ENCODE measurements around the gene AFG1L.
"Not testable (repeated sequence)": the region's sequence is repeated elsewhere in the genome, so short reads cannot be mapped to it uniquely, and the experiment has no call there.

AFG1L gene

GRCh38 chr6:108294727-108295625 is at the start of gene AFG1L:
Gene AFG1L, plus strand, starts transcription at chr6:108295054. Its CDS starts 26 bp downstream, at chr6:108295080.
- Mint-ChIP-seq H3K27ac (ENCODE audit: low read depth) (peak within 1 kb of the TSS; percentile 98), H3K36me3 (ENCODE audit: insufficient read depth) (peaks cover 7% of the 10 kb centered on the region), H3K9me3 (no peaks in the 10 kb centered on the region), H3K4me1 (peaks cover 12% of the 10 kb centered on the region), H3K27me3 (no peaks in the 10 kb centered on the region), H3K4me3 (peak within 1 kb of the TSS; percentile 96)
- ATAC-seq (replicated peaks; ENCODE audit: extremely low read depth, poor library complexity, severe bottlenecking), result peak; percentile 95
- peak; percentile 81 to 82 for DNase-seq (ENCODE audit: low spot score in 2 of 2)

- H3K9me3 Mint-ChIP-seq; DNase-seq (ENCODE audit: low spot score in 2 of 2); H3K27me3 Mint-ChIP-seq; ATAC-seq (replicated peaks; ENCODE audit: extremely low read depth, poor library complexity, severe bottlenecking); H3K36me3 Mint-ChIP-seq (ENCODE audit: insufficient read depth); H3K4me3 Mint-ChIP-seq; H3K27ac Mint-ChIP-seq (ENCODE audit: low read depth): not testable (repeated sequence)
- H3K4me1 Mint-ChIP-seq, result peaks cover 39% of the 10 kb centered on the region
These were observed 49.8 kb upstream of the AFG1L start for GRCh38 chr6:108245095-108245494.

GRCh38 chr6:108247965-108248536 is 46.8 kb upstream of the AFG1L start:
- no peak for DNase-seq (ENCODE audit: low spot score in 2 of 2)
- Mint-ChIP-seq H3K36me3 (ENCODE audit: insufficient read depth) (peaks cover 15% of the 10 kb centered on the region), H3K27ac (ENCODE audit: low read depth) (no peak overlapping the region), H3K4me1 (peaks cover 51% of the 10 kb centered on the region), H3K27me3 (no peaks in the 10 kb centered on the region), H3K9me3 (no peaks in the 10 kb centered on the region), H3K4me3 (no peak overlapping the region)
- no peak for ATAC-seq (replicated peaks; ENCODE audit: extremely low read depth, poor library complexity, severe bottlenecking)

GRCh38 chr6:108250240-108250866 is 44.5 kb upstream of the AFG1L start:
- no peaks in the 10 kb centered on the region for H3K27me3 Mint-ChIP-seq
- H3K9me3 Mint-ChIP-seq, result no peaks in the 10 kb centered on the region
- H3K4me3 Mint-ChIP-seq, result no peak overlapping the region
- no peak for ATAC-seq (replicated peaks; ENCODE audit: extremely low read depth, poor library complexity, severe bottlenecking)
- H3K36me3 Mint-ChIP-seq (ENCODE audit: insufficient read depth), result peaks cover 17% of the 10 kb centered on the region
- peaks cover 65% of the 10 kb centered on the region for H3K4me1 Mint-ChIP-seq
- no peak for DNase-seq (ENCODE audit: low spot score in 2 of 2)
- no peak overlapping the region for H3K27ac Mint-ChIP-seq (ENCODE audit: low read depth)

GRCh38 chr6:108251252-108251651 is 43.6 kb upstream of the AFG1L start:
- peaks cover 15% of the 10 kb centered on the region for H3K36me3 Mint-ChIP-seq (ENCODE audit: insufficient read depth)
- no peaks in the 10 kb centered on the region for H3K9me3 Mint-ChIP-seq
- H3K4me3 Mint-ChIP-seq, result no peak overlapping the region
- ATAC-seq (replicated peaks; ENCODE audit: extremely low read depth, poor library complexity, severe bottlenecking) (no peak), DNase-seq (ENCODE audit: low spot score in 2 of 2) (no peak)
- H3K27ac Mint-ChIP-seq (ENCODE audit: low read depth), result no peak overlapping the region
- H3K4me1 Mint-ChIP-seq, result peaks cover 65% of the 10 kb centered on the region
- no peaks in the 10 kb centered on the region for H3K27me3 Mint-ChIP-seq

GRCh38 chr6:108252055-108252454 is 42.8 kb upstream of the AFG1L start:
- ATAC-seq (replicated peaks; ENCODE audit: extremely low read depth, poor library complexity, severe bottlenecking) (no peak), DNase-seq (ENCODE audit: low spot score in 2 of 2) (no peak)
- H3K27me3 Mint-ChIP-seq, result no peaks in the 10 kb centered on the region
- H3K4me3 Mint-ChIP-seq, result no peak overlapping the region
- peaks cover 20% of the 10 kb centered on the region for H3K36me3 Mint-ChIP-seq (ENCODE audit: insufficient read depth)
- H3K9me3 Mint-ChIP-seq, result no peaks in the 10 kb centered on the region
- H3K4me1 Mint-ChIP-seq, result peaks cover 68% of the 10 kb centered on the region
- no peak overlapping the region for H3K27ac Mint-ChIP-seq (ENCODE audit: low read depth)

- DNase-seq (ENCODE audit: low spot score in 2 of 2), result no peak
- H3K4me3 Mint-ChIP-seq, result no peak overlapping the region
- H3K36me3 Mint-ChIP-seq (ENCODE audit: insufficient read depth), result peaks cover 17% of the 10 kb centered on the region
- no peaks in the 10 kb centered on the region for H3K27me3 Mint-ChIP-seq
- peaks cover 65% of the 10 kb centered on the region for H3K4me1 Mint-ChIP-seq
- H3K9me3 Mint-ChIP-seq, result no peaks in the 10 kb centered on the region
- no peak overlapping the region for H3K27ac Mint-ChIP-seq (ENCODE audit: low read depth)
- ATAC-seq (replicated peaks; ENCODE audit: extremely low read depth, poor library complexity, severe bottlenecking), result no peak
These were observed 41.6 kb upstream of the AFG1L start for GRCh38 chr6:108253241-108253640.

- H3K27me3 Mint-ChIP-seq, result no peaks in the 10 kb centered on the region
- ATAC-seq (replicated peaks; ENCODE audit: extremely low read depth, poor library complexity, severe bottlenecking) (no peak), DNase-seq (ENCODE audit: low spot score in 2 of 2) (no peak)
- peaks cover 17% of the 10 kb centered on the region for H3K36me3 Mint-ChIP-seq (ENCODE audit: insufficient read depth)
- H3K4me3 Mint-ChIP-seq, result no peak overlapping the region
- no peaks in the 10 kb centered on the region for H3K9me3 Mint-ChIP-seq
- peak overlapping the region; percentile 11 for H3K27ac Mint-ChIP-seq (ENCODE audit: low read depth)
- peaks cover 70% of the 10 kb centered on the region for H3K4me1 Mint-ChIP-seq
These were observed 40.1 kb upstream of the AFG1L start for GRCh38 chr6:108254433-108255410.

GRCh38 chr6:108260126-108260808 is 34.6 kb upstream of the AFG1L start:
- peak overlapping the region; percentile 94 for H3K27ac Mint-ChIP-seq (ENCODE audit: low read depth)
- H3K4me1 Mint-ChIP-seq, result peaks cover 23% of the 10 kb centered on the region
- no peaks in the 10 kb centered on the region for H3K9me3 Mint-ChIP-seq
- H3K36me3 Mint-ChIP-seq (ENCODE audit: insufficient read depth), result peaks cover 17% of the 10 kb centered on the region
- ATAC-seq (replicated peaks; ENCODE audit: extremely low read depth, poor library complexity, severe bottlenecking) (peak; percentile 3), DNase-seq (ENCODE audit: low spot score in 2 of 2) (peak in 1 of 2 donors; percentile 15)
- no peaks in the 10 kb centered on the region for H3K27me3 Mint-ChIP-seq
- peak overlapping the region; percentile 86 for H3K4me3 Mint-ChIP-seq

- Mint-ChIP-seq H3K36me3 (ENCODE audit: insufficient read depth) (peaks cover 17% of the 10 kb centered on the region), H3K27me3 (no peaks in the 10 kb centered on the region), H3K27ac (ENCODE audit: low read depth) (peak within 1 kb of the TSS; percentile 94), H3K4me1 (peaks cover 23% of the 10 kb centered on the region), H3K9me3 (no peaks in the 10 kb centered on the region), H3K4me3 (peak within 1 kb of the TSS; percentile 86)
- ATAC-seq (replicated peaks; ENCODE audit: extremely low read depth, poor library complexity, severe bottlenecking) (peak; percentile 82), DNase-seq (ENCODE audit: low spot score in 2 of 2) (peak; percentile 80 to 84)
These were observed 33.9 kb upstream of the AFG1L start, which contains the start of gene SNX3 for GRCh38 chr6:108260809-108261569. Gene SNX3, minus strand, starts transcription at chr6:108261040. Its CDS starts 119 bp downstream, at chr6:108260921.

GRCh38 chr6:108263371-108263770 is 31.5 kb upstream of the AFG1L start:
- H3K27me3 Mint-ChIP-seq, result no peaks in the 10 kb centered on the region
- no peak for ATAC-seq (replicated peaks; ENCODE audit: extremely low read depth, poor library complexity, severe bottlenecking)
- peaks cover 10% of the 10 kb centered on the region for H3K4me1 Mint-ChIP-seq
- no peaks in the 10 kb centered on the region for H3K9me3 Mint-ChIP-seq
- H3K36me3 Mint-ChIP-seq (ENCODE audit: insufficient read depth), result peaks cover 13% of the 10 kb centered on the region
- no peak overlapping the region for H3K27ac Mint-ChIP-seq (ENCODE audit: low read depth)
- DNase-seq (ENCODE audit: low spot score in 2 of 2), result no peak
- H3K4me3 Mint-ChIP-seq, result no peak overlapping the region

Data from central memory CD8-positive, alpha-beta T cell (primary cell).